NCI-H1436 (cell line): ENCODE results near the gene FBP1.
"Not testable (repeated sequence)": the region's sequence is repeated elsewhere in the genome, so short reads cannot be mapped to it uniquely, and the experiment has no call there.

ENCODE experiments used
- DNase-seq: peaks from one replicate; lab custom pipeline; 2025; lab: John Stamatoyannopoulos, UW

The FBP1 gene

DNA sequence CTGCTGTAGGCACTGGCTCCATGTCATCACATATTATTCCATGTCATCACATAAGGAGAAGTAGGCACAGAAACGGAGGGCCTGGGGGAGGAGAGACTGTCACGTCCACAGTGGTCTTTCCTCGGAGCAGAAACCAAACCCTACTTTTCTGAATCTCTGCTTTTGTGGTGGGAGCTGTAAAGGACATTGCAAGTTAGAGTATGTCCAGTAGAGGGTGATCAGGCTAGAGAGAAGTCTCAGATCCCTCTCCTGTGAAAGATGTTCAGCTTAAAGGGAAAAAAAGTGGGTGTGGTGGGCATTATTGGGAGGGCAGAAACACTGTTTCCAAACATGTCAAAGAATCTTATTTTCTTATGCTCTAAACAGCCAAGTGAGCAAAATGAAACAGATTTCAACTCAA, 26.3 kb downstream of the FBP1 start:
- no peak for DNase-seq

DNA sequence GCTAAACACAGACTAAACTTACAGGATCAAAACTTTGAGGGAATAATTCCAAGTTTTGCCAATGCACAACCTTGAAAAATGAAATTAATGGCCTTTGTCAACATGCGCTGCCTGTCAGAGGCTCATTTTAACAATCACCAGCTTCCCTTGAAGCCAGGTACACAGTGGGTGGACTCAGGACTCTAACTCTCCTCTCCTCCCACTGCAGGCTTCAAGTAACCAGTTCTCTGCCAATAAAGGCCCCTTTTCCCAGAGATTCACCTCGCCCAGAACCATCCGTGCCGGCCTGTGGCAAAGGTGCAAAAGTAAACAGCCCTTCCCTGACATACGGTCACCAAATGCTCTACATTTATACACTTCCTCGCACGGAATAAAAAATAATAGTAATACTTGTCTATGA, 27.2 kb downstream of the FBP1 start:
- DNase-seq: no peak

DNA sequence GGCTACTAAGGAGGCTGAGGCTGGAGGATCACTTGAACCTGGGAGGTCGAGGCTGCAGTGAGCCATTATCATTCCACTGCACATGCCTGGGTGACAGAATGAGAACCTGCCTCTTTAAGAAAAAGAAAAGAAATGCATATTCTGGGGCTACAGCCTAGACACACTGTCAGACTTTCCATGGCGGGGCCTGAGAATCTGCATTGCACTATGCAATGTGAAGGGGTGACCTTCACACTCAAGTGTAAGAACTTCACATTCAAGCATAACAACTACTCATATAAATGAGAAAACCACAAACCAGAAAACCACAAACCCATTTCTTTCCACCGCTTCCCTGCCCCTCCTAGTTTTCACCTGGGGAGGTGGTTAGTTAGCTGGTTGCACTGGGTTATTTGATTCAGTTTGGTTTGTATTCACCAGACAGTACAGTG, 27.7 kb downstream of the FBP1 start:
- no peak for DNase-seq

DNA sequence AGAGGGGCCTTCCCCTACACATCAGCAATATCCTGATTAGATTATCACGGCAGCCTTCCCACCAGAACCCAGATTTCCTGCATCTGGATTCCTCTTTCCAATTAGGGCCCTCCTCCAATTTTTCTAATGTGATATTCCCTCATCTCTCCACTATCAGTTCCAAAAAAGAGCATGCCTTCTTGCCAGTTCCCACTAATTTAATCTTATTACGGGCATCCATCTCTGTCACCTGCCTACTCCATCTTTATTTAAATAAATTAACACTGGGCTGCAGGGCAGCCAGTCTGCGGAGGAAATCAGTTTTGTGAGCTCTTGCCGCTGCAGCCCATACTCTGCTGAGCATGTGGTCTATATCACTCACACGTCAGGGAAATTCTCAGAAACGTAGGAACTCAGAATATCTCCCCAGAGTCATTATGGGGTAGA, 29.1 kb downstream of the FBP1 start:
- DNase-seq: no peak

DNA sequence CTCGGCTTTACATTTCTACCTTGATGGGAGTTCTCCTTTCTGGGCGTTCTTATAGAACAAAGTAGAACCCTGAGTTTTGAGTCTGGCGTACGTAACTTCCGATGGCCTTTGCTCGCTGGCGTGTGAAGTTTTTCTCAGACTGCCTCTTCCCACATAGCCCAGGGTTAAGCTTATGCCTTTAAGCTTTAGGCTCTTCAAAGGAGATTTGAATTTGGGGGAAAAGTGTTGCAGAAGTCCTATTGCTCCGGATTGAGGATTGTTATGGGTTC, 32.0 kb downstream of the FBP1 start:
- DNase-seq: no peak

DNA sequence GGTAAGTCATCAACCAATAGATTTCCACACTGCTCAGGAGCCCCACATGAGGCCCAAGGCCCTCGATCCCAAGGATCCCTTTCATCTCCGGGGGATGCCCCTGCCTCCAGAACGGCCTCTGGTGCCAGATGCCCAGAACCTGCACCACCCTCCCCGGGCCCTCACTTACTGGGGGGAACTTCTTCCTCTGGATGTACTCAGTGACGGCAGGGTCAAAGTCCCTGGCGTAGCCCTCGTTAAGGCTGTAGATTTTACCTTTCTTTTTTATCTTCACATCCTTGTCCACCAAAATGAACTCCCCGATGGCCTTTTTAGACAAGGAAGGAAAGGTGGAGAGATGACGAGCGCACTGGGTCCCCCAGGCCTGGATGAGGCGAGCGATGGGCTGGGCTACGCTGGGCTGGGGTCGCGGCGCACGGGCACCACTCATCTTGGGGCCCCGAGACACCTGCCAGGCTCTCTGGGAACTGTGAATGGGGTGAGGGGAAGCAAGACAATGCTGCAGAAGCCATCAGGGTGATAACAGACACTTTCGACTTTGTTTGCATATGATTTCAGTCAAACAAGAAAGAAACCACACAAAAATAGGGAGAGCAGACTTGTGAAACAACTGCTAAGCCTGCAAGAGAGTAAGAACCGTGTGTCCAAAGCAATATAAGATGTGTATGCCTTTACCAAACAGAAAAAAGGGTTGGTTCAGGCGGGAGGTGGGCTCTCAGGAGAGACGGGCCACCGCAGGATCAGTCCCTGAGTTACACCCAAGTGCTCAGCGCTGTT, 32.5 kb downstream of the FBP1 start:
- DNase-seq: no peak

DNA sequence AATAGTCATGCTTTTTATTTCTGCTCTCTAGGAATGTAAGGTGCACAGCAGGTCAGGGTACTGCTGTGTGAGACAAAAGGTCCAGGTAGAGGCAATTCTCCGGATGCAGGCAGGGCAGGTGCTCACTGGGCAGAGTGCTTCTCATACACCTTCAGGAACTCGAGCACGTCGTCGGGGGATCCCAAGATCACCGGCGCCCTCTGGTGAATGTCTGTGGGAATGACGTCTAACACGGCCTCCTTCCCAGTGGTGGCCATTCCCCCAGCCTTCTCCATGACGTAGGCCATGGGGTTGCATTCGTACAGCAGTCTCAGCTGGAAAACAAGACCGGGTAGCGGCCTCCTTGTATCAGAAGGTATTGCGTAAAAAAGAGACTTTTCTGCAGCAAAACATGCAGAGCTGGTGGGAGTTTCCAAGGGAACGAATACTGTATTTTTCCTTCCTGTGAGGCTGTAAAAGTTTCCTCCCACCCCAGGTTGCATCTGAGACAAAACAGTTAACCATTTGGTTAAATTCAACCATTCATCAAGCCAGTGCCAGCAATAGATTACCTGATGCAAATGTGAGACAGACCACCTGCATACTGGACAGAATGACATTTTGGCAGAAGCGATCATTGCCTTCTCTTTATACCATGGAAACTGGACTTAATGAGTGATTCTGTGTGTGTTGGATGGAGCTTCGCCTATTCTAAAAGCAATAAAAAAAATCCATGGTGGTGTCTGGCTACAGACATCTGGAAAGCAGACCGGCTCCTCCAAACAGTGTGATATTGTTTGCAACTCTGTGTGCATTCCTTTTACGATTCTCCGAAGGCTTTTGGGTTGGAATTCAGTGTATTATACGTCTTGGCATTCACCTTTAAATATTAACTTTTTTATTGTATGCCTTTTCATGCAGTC, 35.8 kb downstream of the FBP1 start:
- DNase-seq: peak; percentile 55

DNA sequence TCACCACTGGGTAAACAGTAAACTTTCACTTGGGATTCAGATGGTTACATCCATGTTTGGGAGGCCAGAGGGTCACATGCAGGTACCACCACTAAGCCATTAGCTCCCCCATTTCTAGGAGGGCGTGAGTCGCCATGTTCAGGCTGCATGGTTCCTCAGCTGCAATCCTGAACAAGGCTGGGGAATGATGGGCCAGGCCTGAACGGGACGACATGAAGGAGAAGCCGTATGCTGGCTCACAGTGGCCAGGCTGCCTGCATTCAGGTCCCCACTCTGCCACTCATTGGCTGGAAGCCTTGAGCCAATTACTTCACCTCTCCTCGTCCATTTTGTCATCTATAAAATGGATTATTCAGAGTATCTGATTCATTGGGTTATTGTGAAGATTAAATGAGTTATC, 36.7 kb downstream of the FBP1 start:
- no peak for DNase-seq

DNA sequence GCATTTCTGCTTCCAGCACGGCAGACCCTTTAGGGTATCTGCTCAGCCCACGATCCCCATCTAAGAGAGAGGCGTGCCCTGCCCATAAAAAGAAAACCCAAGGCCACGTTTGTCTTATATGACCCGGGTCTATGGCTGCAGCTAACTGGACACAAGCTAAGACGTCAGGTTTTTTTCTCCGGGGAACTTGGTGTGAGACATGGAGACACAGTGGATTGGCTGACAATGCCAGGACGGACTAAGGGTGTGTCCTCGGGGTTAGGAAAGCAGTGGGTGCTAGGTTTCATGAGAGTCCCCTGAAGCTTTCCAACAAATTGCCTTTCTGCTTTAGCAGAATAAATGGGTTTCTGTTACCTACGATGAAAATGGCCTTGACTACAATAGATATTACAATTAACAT, 38.6 kb downstream of the FBP1 start:
- no peak for DNase-seq

DNA sequence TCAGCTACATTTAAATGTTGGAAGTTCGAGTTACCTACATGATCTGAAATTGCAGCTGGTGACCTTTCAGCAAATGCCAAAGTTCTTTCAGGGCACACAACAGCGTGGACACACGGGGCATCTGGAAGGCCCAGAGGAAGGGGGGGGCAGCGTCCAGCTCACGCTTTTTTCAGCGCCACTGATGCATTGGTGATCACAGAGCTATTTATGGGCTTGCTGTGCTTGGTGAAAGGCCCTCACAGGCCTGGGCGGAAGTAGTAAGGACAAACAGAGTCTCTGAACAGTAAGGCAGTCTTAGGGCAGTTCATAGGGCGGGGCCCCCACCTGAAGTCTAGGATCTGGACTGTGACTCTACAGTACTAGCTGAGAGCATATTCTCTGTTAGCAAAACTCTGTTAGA, 39.1 kb downstream of the FBP1 start:
- DNase-seq: no peak

DNA sequence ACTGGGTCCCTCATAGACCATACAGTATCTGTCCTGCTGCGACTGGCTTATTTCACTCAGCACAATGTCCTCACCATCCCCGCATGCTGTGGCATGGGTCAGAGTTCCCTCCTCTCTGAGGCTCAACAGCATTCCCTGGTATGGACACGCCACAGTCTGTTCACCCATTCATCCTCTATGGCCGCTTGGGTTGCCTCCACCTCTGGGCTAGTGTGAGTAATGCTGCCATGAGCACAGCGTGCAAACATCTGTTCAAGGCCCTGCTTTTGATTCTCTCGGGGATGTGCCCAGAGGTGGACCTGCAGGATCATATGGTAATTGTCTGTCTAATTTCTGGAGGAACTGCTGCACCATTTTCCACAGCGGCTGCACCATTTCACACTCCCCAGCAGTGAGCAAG, 40.2 kb downstream of the FBP1 start:
- DNase-seq: no peak

DNA sequence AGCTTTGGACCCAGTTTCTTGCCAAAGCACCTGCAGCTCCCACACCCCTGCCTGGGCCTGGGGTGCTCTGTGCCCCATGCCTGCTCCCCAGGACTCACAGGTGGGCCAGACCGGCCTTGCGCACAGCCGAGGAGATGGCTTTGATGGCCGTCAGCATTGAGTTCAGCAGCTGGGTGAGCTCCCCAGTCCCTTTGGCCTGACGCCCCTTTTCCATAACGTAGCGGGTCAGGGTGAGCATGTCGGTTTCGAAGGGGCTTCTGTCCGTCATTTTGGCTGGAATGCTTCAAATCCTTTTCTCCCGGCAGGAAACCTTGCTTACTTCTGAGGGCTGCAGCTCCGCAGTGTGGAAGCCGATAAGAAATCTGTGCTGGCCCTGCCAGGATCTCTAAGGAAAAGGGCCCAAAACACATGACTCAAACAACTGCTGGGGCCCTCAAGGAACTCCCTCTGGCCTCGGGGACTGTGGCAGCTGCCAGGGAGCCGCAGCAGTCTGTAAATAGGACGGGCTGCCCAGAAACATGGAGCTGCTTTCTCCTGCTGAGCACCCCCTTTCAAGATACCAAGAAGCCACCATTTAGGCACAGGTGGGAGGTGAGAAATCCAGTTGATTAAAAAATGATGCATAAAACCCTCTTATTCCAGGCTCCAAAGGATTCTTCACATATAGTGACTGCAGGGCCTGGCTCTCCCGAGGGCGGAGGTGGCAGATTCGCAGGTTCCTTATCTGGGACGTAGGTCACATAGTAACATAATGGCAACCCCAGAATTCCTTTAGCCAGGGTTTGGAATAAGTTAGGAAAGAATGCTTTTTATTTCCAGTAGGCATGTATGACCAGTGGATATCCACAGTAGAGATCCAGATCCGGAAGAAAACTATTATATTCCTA, 45.6 kb downstream of the FBP1 start, which contains the start of gene FBP2:
Gene FBP2 (minus strand): TSS at position 366 of the 887 bp plus-strand sequence. CDS start 98 bp downstream, at position 268.
- DNase-seq: no peak

DNA sequence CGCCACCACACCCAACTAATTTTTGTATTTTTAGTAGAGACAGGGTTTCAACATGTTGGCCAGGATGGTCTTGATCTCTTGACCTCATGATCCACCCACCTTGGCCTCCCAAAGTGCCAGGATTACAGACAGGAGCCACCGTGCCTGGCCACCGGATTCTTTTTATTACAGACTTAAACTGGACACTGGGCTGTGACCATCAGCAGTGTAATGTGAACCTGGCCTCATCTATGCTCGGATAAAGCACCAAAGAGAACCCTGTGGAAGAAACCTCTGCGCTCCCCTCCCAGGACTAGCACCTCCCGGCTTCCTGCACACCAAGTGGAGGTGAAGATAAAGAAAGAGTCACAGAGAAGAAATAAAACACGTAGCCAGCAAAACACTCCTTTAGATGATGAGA, 46.6 kb downstream of the FBP1 start:
- DNase-seq: not testable (repeated sequence)

DNA sequence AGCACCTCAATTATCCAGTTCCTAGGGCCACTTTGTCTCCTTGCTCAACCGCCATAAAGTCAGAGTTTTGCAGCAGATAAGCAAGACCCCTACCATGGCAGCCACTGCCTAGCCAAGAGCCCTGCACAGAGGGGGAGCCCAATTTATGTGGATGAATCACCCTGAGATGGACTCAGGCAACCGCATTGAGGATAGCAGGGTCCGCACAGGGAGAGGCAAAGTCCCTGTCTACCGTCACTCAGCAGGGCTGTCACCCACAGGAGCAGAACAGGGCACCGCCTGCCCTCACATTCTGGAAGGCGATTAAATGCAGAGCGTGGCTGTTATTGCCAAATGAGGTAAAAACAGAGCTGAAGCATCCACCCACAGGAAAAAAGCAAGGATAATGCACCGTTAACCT, 47.4 kb downstream of the FBP1 start:
- no peak for DNase-seq

DNA sequence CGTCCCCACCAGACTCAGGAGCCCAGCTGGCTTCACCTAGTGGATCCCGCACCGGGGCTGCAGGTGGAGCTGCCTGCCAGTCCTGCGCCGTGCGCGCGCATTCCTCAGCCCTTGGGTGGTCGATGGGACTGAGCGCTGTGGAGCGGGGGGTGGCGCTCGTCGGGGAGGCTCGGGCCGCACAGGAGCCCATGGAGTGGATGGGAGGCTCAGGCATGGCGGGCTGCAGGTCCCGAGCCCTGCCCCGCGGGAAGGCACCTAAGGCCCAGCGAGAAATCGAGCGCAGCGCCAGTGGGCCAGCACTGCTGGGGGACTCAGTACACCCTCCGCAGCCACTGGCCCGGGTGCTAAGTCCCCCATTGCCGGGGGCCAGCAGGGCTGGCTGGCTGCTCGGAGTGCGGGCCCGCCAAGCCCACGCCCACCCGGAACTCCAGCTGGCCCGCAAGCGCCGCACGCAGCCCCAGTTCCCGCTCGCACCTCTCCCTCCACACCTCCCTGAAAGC, 48.2 kb downstream of the FBP1 start:
- DNase-seq: not testable (repeated sequence)

DNA sequence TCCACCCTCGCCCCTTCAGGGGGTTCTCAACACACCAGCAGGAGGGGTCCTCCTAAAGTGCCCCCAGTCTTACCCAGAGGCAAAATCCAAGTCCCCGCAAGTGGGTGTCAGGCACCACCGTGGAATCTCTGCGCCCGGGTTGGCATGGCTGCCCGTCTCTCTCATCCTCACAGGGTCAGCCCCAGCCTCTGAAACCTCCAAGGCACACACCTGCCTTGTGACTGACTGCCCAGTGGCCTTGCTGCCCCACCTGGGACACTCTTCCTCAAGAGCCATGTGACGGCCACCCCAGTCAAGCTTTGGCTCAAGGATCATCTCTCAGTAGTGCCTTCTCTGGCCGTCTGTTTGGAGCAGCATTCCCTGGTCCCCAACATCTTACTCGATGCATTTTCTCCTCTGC, 50.6 kb downstream of the FBP1 start:
- no peak for DNase-seq

DNA sequence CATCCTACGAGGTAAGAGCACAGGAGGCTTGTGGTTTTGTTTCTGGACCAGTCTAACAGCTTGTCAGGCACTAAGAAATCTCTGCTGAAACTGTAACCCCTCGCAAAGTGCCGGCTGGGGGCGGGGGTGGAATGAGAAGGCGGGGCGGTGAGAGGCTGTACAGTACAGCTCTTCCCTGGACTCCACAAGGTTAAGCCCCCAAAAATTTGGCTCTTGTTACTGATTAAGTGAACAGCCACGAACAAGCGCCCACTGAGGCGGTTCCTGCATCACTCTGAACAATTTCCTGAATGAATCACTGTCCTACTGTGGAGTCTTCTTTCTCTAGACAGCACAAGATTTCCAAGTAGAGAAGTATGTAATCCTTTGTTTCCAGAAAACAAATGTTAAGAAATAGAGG, 52.5 kb downstream of the FBP1 start:
- DNase-seq: no peak

DNA sequence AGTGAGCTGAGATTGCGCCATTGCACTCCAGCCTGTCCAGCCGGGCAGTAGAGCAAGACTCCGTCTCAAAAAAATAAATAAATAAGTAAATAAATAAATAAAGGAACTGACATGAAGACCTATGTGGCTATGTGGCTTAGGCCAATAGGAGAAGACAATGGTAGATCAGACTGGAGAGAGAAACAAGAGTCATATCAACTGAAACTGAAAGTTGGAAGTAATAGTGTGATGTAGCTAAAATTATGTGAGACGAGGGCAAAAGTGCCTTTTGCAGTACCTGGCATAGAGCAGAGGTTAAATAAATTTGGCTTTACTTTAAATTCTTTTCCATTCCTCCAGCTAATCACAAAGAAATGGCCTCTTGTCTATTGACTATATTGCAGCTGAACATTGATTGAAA, 53.0 kb downstream of the FBP1 start:
- no peak for DNase-seq

DNA sequence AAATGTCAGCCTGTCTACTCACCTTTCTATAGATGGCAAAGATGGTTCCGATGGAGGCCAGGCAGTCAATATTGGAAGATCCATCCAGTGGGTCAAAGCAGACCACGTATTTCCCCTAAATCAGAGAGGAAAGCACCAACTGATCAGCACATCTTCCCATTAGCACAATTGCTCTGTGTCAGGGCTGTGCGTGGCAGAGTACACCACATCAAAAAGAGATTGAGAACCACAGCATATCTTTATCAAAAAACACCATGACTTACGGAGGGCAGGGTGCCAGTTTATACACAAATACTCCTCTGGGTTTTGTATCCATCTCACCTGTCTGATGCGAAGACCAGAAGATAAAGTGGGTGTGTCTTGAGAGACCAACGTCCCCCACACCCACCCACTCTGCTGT, 54.8 kb downstream of the FBP1 start:
- DNase-seq: no peak

DNA sequence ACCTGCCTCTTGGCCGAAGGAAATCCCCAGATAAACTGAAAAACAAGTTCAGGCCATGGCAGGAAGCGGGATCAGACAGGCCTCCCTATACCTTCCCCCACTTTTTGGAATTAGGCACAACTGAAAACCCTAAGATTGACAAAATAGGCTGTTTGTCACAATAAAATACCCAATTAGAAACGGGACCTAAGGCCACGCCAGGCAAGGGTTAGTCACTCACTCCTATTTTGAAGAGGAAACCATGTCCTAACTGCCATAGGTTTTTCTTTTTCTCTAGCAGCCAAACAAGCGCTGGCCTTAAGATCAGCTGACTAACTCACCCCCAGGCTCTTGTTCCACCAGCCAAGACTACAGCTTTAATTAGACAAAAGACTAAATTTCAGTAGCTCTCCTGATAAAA, 57.6 kb downstream of the FBP1 start:
- no peak for DNase-seq

DNA sequence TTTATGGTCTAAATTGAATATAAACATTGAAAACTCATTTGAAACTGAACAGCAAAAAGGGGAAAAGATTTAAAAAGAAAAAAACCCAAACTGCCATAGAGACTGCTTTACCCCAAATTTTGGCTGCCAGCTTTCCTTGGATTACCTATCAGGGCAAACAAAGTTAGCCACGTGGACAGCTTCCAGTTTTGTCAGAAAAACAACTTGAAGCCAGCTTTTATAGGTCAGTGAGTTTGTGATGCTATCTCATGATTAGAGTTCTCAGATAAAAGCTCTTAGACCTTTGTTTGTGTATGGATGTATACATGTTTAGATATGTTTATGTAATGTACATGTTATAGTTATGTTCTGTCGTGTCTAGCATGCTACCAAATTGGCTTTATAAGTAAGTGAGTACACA, 61.7 kb downstream of the FBP1 start:
- DNase-seq: no peak

DNA sequence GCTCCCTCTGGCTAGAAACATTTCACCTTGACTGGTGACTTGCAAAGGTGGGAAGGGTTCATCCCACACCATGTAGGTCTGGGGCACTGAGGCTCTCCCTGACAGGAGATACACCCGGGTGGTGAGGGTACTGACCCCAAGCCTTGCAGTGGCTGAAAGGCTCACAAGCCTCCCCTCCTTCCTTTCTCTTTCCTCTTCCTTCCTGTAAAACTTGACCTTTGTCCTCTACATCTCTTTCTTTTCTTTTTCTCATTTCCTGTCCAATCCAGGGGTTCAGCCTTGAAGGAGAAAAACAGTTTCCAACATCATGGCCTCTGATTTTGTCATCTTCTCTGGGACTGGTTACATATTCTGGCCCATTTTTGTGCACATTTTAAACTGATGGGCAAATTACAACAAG, 62.3 kb downstream of the FBP1 start:
- no peak for DNase-seq
